H1 (cell line): ENCODE data around the gene SLC27A4. TPM values are rescaled to one million over a fixed set of nuclear protein-coding genes. Genes with fewer than 3 reads are reported as not detected.

ENCODE experiments used
- CTCF ChIA-PET: fragments of 300-600 bp; sonication (Branson Sonifier 250); formaldehyde crosslinking; loops from one replicate; lab custom pipeline; 2021; ENCODE audit not compliant: partially characterized antibody; lab: Charles Lee
- POLR2A ChIA-PET: fragments of 300-600 bp; sonication (Branson Sonifier 250); formaldehyde crosslinking; loops from one replicate; lab custom pipeline; 2021; ENCODE audit warnings: inconsistent platforms; ENCODE audit not compliant: partially characterized antibody; lab: Charles Lee
- DNase-seq, 2 experiments: peaks; one replicate each; pipeline versions ENCODE4 v3.0.0 to v3.0.0-alpha.2; 2010 to 2022; ENCODE audit warnings: low spot score in 2 of 2, low read depth in 1 of 2, mixed read lengths in 1 of 2
- FAIRE-seq: peaks from 2 replicates; lab custom pipeline; 2011; peaks lifted over from hg19 to GRCh38; lab: Jason Lieb, UNC
- H2AFZ ChIP-seq: 2 replicates; pipeline ENCODE4 v1.8.1; 2012; ENCODE audit warnings: low read length, inconsistent platforms
- H2AK5ac ChIP-seq: 2 replicates; pipeline ENCODE4 v1.6.1; 2013; ENCODE audit warnings: low read depth, low read length
- H2BK120ac ChIP-seq: replicated peaks from 2 replicates; pipeline ENCODE3; 2013; ENCODE audit warnings: low read depth, low read length, inconsistent platforms
- H2BK12ac ChIP-seq: 2 replicates; pipeline ENCODE4 v1.6.1; 2013; ENCODE audit warnings: low read depth, low read length
- H2BK15ac ChIP-seq: 2 replicates; pipeline ENCODE4 v1.6.1; 2013; ENCODE audit warnings: low read length
- H2BK20ac ChIP-seq: 2 replicates; pipeline ENCODE4 v1.6.1; 2013; ENCODE audit warnings: low read length
- H2BK5ac ChIP-seq: 2 replicates; pipeline ENCODE4 v1.6.1; 2013; ENCODE audit warnings: low read depth, low read length
- H3K14ac ChIP-seq: 2 replicates; pipeline ENCODE4 v1.6.1; 2013; ENCODE audit warnings: inconsistent platforms; ENCODE audit not compliant: insufficient read length
- H3K18ac ChIP-seq: 2 replicates; pipeline ENCODE4 v1.6.1; 2013; ENCODE audit warnings: low read length; ENCODE audit errors: extremely low read depth
- H3K23ac ChIP-seq: 2 replicates; pipeline ENCODE4 v1.6.1; 2013; ENCODE audit warnings: inconsistent platforms; ENCODE audit not compliant: insufficient read length
- H3K23me2 ChIP-seq: 2 replicates; pipeline ENCODE4 v1.6.1; 2013; ENCODE audit warnings: low read depth, low read length
- H3K27ac ChIP-seq: 2 replicates; pipeline ENCODE4 v1.6.1; 2011; ENCODE audit warnings: low read depth, low read length, inconsistent platforms
- H3K27me3 ChIP-seq, 4 experiments: replicated peaks in 1 of 4; 1 replicate in 1 of 4; 2 replicates in 3 of 4; pipeline versions ENCODE4 v1.6.1 to v1.8.1; 2011 to 2013; ENCODE audit warnings: low read length in 3 of 4, mild to moderate bottlenecking in 3 of 4, inconsistent platforms in 2 of 4, mixed read lengths in 2 of 4, moderate library complexity in 1 of 4; ENCODE audit not compliant: control insufficient read depth in 3 of 4, insufficient read depth in 3 of 4; ENCODE audit errors: extremely low read depth in 1 of 4
- H3K36me3 ChIP-seq, 4 experiments: 2 replicates each; pipeline versions ENCODE4 v1.6.1 to v1.8.1; 2011 to 2013; ENCODE audit warnings: mild to moderate bottlenecking in 4 of 4, low read length in 3 of 4, moderate library complexity in 2 of 4, control low read depth in 1 of 4, inconsistent platforms in 1 of 4; ENCODE audit not compliant: insufficient read depth in 4 of 4, control insufficient read depth in 2 of 4
- H3K4ac ChIP-seq: replicated peaks from 2 replicates; pipeline ENCODE3; 2013; ENCODE audit warnings: low read length, low read depth, mixed read lengths, inconsistent platforms; ENCODE audit not compliant: insufficient read length
- H3K4me1 ChIP-seq, 4 experiments: replicated peaks in 1 of 4; 1 replicate in 1 of 4; 2 replicates in 3 of 4; pipeline versions ENCODE4 v1.6.1 to v1.8.1; 2011 to 2013; ENCODE audit warnings: low read length in 3 of 4, inconsistent platforms in 2 of 4, mixed read lengths in 1 of 4; ENCODE audit not compliant: insufficient read depth in 4 of 4, control insufficient read depth in 3 of 4
- H3K4me2 ChIP-seq, 2 experiments: 2 replicates each; pipeline versions ENCODE4 v1.6.1 to v1.8.1; 2011 to 2013; ENCODE audit warnings: low read depth in 2 of 2, low read length in 2 of 2, control low read depth in 1 of 2, inconsistent platforms in 1 of 2, mild to moderate bottlenecking in 1 of 2; ENCODE audit not compliant: insufficient read depth in 1 of 2
- H3K4me3 ChIP-seq, 4 experiments: fragments of 200-600, 300-600 bp in 1 of 4; sonication (generic), shearing (Covaris generic), sonication (Bioruptor Twin) in 1 of 4; 2 replicates each; pipeline versions ENCODE4 v1.5.1 to v1.8.1; 2011 to 2016; ENCODE audit warnings: low read length in 4 of 4, low read depth in 3 of 4, control low read depth in 2 of 4, inconsistent platforms in 2 of 4, mild to moderate bottlenecking in 2 of 4, mixed read lengths in 1 of 4, moderate library complexity in 1 of 4; ENCODE audit not compliant: insufficient read depth in 2 of 4; ENCODE audit errors: extremely low read depth in 1 of 4
- H3K56ac ChIP-seq: replicated peaks from 2 replicates; pipeline ENCODE3; 2013; ENCODE audit warnings: low read depth, mild to moderate bottlenecking, mixed read lengths, low read length, inconsistent platforms; ENCODE audit not compliant: insufficient read length
- H3K79me1 ChIP-seq: 2 replicates; pipeline ENCODE4 v1.6.1; 2013; ENCODE audit warnings: low read depth, low read length, control low read depth
- H3K79me2 ChIP-seq, 2 experiments: 2 replicates each; pipeline versions ENCODE4 v1.6.1 to v1.8.1; 2012 to 2013; ENCODE audit warnings: low read length in 2 of 2, mild to moderate bottlenecking in 2 of 2, inconsistent platforms in 1 of 2; ENCODE audit not compliant: insufficient read depth in 2 of 2, control insufficient read depth in 1 of 2
- H3K9ac ChIP-seq, 4 experiments: replicated peaks in 1 of 4; 1 replicate in 1 of 4; 2 replicates in 3 of 4; pipeline versions ENCODE4 v1.6.1 to v1.8.1; 2011 to 2013; ENCODE audit warnings: low read depth in 3 of 4, low read length in 3 of 4, control low read depth in 2 of 4, mild to moderate bottlenecking in 2 of 4, moderate library complexity in 2 of 4, inconsistent platforms in 1 of 4; ENCODE audit errors: extremely low read depth in 1 of 4
- H3K9me3 ChIP-seq, 2 experiments: 2 replicates each; pipeline versions ENCODE4 v1.6.1 to v1.8.1; 2012 to 2013; ENCODE audit warnings: mild to moderate bottlenecking in 2 of 2, moderate library complexity in 2 of 2, control low read depth in 1 of 2, inconsistent platforms in 1 of 2, low read depth in 1 of 2, low read length in 1 of 2, mixed read lengths in 1 of 2; ENCODE audit not compliant: insufficient read depth in 2 of 2
- H4K20me1 ChIP-seq, 2 experiments: replicated peaks in 1 of 2; 2 replicates each; pipeline versions ENCODE3 to v1.8.1; 2011 to 2013; ENCODE audit warnings: inconsistent platforms in 2 of 2, low read length in 2 of 2, mild to moderate bottlenecking in 1 of 2; ENCODE audit not compliant: insufficient read depth in 2 of 2, control insufficient read depth in 1 of 2
- H4K5ac ChIP-seq: 2 replicates; pipeline ENCODE4 v1.6.1; 2013; ENCODE audit warnings: low read length, low read depth, mixed read lengths, inconsistent platforms; ENCODE audit not compliant: insufficient read length
- H4K8ac ChIP-seq: 2 replicates; pipeline ENCODE4 v1.8.0; 2013; ENCODE audit warnings: mild to moderate bottlenecking, moderate library complexity, low read length, inconsistent platforms; ENCODE audit not compliant: insufficient read depth; ENCODE audit errors: extremely low read depth
- H4K91ac ChIP-seq: replicated peaks from 2 replicates; pipeline ENCODE3; 2013; ENCODE audit warnings: low read length, mixed read lengths, inconsistent platforms; ENCODE audit not compliant: insufficient read length
- CHD1 ChIP-seq: IDR thresholded peaks from 2 replicates; pipeline ENCODE4 v1.6.1; 2012; ENCODE audit warnings: low read depth, low read length, improper control_type of control experiment
- KDM4A ChIP-seq: IDR thresholded peaks from one replicate; pipeline ENCODE4 v1.7.1; 2012; ENCODE audit warnings: low read depth, mild to moderate bottlenecking, moderate library complexity, low read length, inconsistent platforms; ENCODE audit not compliant: severe bottlenecking
- MAFK ChIP-seq: IDR thresholded peaks from 2 replicates; pipeline ENCODE4 v1.6.1; 2012; ENCODE audit warnings: low read depth, mild to moderate bottlenecking, improper control_type of control experiment, low read length
- POLR2A ChIP-seq, 2 experiments: IDR thresholded peaks; 1 replicate in 1 of 2; 2 replicates in 1 of 2; pipeline ENCODE4 v1.6.1; 2011; ENCODE audit warnings: low read depth in 2 of 2, low read length in 2 of 2, mild to moderate bottlenecking in 2 of 2; ENCODE audit errors: control extremely low read depth in 1 of 2
- RNF2 ChIP-seq: fragments of 200-900, 300-1000 bp; sonication (generic); IDR thresholded peaks from 2 replicates; pipeline ENCODE4 v1.7.1; 2016; ENCODE audit warnings: borderline replicate concordance, low read depth, mild to moderate bottlenecking, antibody characterized with exemption, low read length; ENCODE audit not compliant: poor library complexity, severe bottlenecking; ENCODE audit errors: missing control alignments
- SAP30 ChIP-seq: fragments of 300-600 bp; sonication (generic); IDR thresholded peaks from 2 replicates; pipeline ENCODE4 v1.7.1; 2012; ENCODE audit warnings: low read length, moderate library complexity, mild to moderate bottlenecking, inconsistent platforms; ENCODE audit not compliant: insufficient read depth, insufficient replicate concordance
- SIN3A ChIP-seq, 2 experiments: IDR thresholded peaks in 1 of 2; conservative IDR thresholded peaks in 1 of 2; 2 replicates each; pipeline ENCODE4 v1.6.1; 2011 to 2012; ENCODE audit warnings: low read length in 2 of 2, improper control_type of control experiment in 1 of 2, low read depth in 1 of 2, mild to moderate bottlenecking in 1 of 2
- SP4 ChIP-seq: IDR thresholded peaks from 2 replicates; pipeline ENCODE4 v1.6.1; 2012; ENCODE audit warnings: low read length, inconsistent platforms
- TAF7 ChIP-seq: optimal IDR thresholded peaks from 2 replicates; pipeline ENCODE3; 2011; ENCODE audit warnings: low read depth, mild to moderate bottlenecking, inconsistent platforms, low read length, moderate library complexity, borderline replicate concordance
- TEAD4 ChIP-seq: IDR thresholded peaks from 2 replicates; pipeline ENCODE4 v1.6.1; 2012; ENCODE audit warnings: low read depth, low read length, inconsistent platforms, mixed read lengths
- ZNF274 ChIP-seq: IDR thresholded peaks from 2 replicates; pipeline ENCODE4 v1.7.0; 2012; ENCODE audit warnings: low read length, borderline replicate concordance; ENCODE audit errors: extremely low read depth
- WGBS, 2 experiments: shearing (Covaris generic) in 1 of 2; methylation state at CpG; one replicate each; pipeline versions ENCODE4 v1.1.6 to v1.1.7; 2013 to 2015; ENCODE audit warnings: low lambda C conversion rate in 2 of 2, mixed read lengths in 2 of 2, inconsistent platforms in 1 of 2, low coverage in 1 of 2, missing lambda C conversion rate in 1 of 2; ENCODE audit not compliant: insufficient replicate concordance in 2 of 2, insufficient coverage in 1 of 2, insufficient read length in 1 of 2; ENCODE audit errors: extremely low coverage in 1 of 2, missing lambda C conversion rate in 1 of 2; 5-methylcytosine and 5-hydroxymethylcytosine counted together
- polyA plus RNA-seq, 7 experiments: library from polyadenylated mRNA; depleted of rRNA in 3 of 7; stranded (reverse) in 5 of 7; unstranded in 2 of 7; fragments of >200 nt in 5 of 7; fragments of 200-250 nt in 2 of 7; gene quantifications; 1 replicate in 5 of 7; 2 replicates in 1 of 7; 4 replicates in 1 of 7; pipeline versions ENCODE4 v1.2.1 to v1.2.3, GENCODE V29; 2011 to 2013; ENCODE audit warnings: missing spikeins in 2 of 7, mixed read lengths in 2 of 7
- total RNA-seq: library from RNA; stranded (reverse); fragmentation: NEBNext Ultra II Directional; extraction: Animal tissue kit (Norgen Biotek cat#: 25700); gene quantifications from 2 replicates; pipeline ENCODE4 v1.2.1, GENCODE V29; 2021
- TF ChIP-seq, protein P1 (sequence below): IDR thresholded peaks from 2 replicates; pipeline ENCODE4 v1.6.1; 2011; ENCODE audit warnings: low read depth, mild to moderate bottlenecking, low read length; ENCODE audit not compliant: insufficient read depth

Gene SLC27A4
- total and polyA plus RNA-seq, 2 of the 8 experiments (the other 6 are each of a cell fraction or from before 2014, with no cell fraction given) = 14.9 to 20.5 TPM

GRCh38 chr9:128317629-128318028 lies 22.7 kb upstream of the SLC27A4 start:
- 87% methylated on average over 2 of the region's 2 CpGs; no CpG with 5 or more reads in 1 of the 2 experiments for WGBS, 2 experiments
- Histone ChIP-seq H2BK5ac (no peak overlapping the region), H3K14ac (no peak overlapping the region), H2AK5ac (no peak overlapping the region), H2BK12ac (no peak overlapping the region), H4K5ac (no peak overlapping the region), H3K4me2 (no peak overlapping the region), H3K27me3 (no peaks in the 10 kb centered on the region), H3K9ac (no peak overlapping the region), H2BK20ac (no peak overlapping the region), H3K36me3 (peaks cover 0 to 32% (median 25%) of the 10 kb centered on the region in 4 experiments; a peak in 7 of 8 replicates), H2BK120ac (no peak overlapping the region), H3K18ac (no peak overlapping the region), H3K27ac (no peak overlapping the region), H3K23ac (no peak overlapping the region), H4K8ac (no peak overlapping the region), H2BK15ac (no peak overlapping the region), H4K20me1 (no peaks in the 10 kb centered on the region), H2AFZ (no peak overlapping the region), H3K79me1 (peaks cover 4% of the 10 kb centered on the region; the same call in 1 of the 2 replicates), H3K4me1 (no peaks in the 10 kb centered on the region; a peak in 2 of 7 replicates), H3K4ac (no peak overlapping the region), H3K56ac (no peak overlapping the region), H3K79me2 (peaks cover 0 to 13% of the 10 kb centered on the region in 2 experiments; a peak in 2 of 4 replicates), H3K9me3 (no peaks in the 10 kb centered on the region), H4K91ac (no peak overlapping the region), H3K23me2 (0 out of 2 replicates have a peak, but pooled peaks cover 2% of the 10 kb centered on the region), H3K4me3 (no peak overlapping the region)
- DNase-seq (no peak), FAIRE-seq (no peak)
- CTCF ChIA-PET = interaction anchor here (1.1 kb wide), 1 partner anchor 24 kb away, joined by 3 read pairs; no protein-coding TSS in a partner anchor
- POLR2A ChIA-PET = interaction anchor here (1.3 to 1.5 kb wide), 2 partner anchors 9 to 11 kb away, joined by 3 to 4 read pairs; no protein-coding TSS in a partner anchor
- TF ChIP-seq SAP30 = no peak
- TF ChIP-seq, protein P1, sequence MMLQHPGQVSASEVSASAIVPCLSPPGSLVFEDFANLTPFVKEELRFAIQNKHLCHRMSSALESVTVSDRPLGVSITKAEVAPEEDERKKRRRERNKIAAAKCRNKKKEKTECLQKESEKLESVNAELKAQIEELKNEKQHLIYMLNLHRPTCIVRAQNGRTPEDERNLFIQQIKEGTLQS = no peak
- no peak for TF ChIP-seq TEAD4
- TF ChIP-seq RNF2 = no peak
- no peak for TF ChIP-seq MAFK
- TF ChIP-seq TAF7 = no peak
- no peak for TF ChIP-seq POLR2A (IDR thresholded peaks at IDR 0.05; ENCODE audit: control extremely low read depth in 1 of 2, low read depth in 2 of 2, low read length in 2 of 2)
- TF ChIP-seq KDM4A = no peak
- no peak for TF ChIP-seq SP4
- no peak for TF ChIP-seq CHD1
- no peak for TF ChIP-seq ZNF274
- TF ChIP-seq SIN3A (conservative IDR thresholded peaks at IDR 0.05 in 1 of 2, IDR thresholded peaks at IDR 0.05 in 1 of 2; ENCODE audit: low read depth in 1 of 2, low read length in 2 of 2) = no peak
